Raji (cell line): ENCODE measurements around the gene CAMK2A.

Experiments
- POLR2A ChIP-seq: IDR thresholded peaks from 2 replicates; pipeline ENCODE4 v1.6.1; 2011; ENCODE audit warnings: low read depth, low read length, control low read depth; ENCODE audit not compliant: insufficient read depth

CAMK2A gene

DNA sequence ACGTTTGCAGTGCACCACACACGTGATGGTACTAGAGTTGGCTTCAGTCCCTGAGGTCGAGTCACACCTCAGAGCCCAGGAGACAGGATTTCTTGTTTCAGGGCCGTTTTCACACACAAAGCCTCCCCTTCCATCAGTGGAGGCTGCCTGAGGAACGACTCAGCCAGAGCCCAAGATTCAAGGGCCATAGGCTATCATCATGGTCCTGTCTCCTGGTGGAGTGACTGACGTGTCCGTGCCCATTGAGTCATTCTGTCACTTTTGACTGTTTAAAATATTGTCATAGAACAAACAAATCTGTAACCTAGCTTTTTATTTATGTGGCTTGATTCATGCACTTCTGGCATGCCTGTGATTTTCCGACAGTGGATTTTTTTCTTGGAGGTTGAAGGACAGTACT, 28.3 kb downstream of the CAMK2A start:
- no peak for TF ChIP-seq POLR2A

GRCh38 chr5:150258130-150258529, 31.4 kb downstream of the CAMK2A start:
- no peak for TF ChIP-seq POLR2A

DNA sequence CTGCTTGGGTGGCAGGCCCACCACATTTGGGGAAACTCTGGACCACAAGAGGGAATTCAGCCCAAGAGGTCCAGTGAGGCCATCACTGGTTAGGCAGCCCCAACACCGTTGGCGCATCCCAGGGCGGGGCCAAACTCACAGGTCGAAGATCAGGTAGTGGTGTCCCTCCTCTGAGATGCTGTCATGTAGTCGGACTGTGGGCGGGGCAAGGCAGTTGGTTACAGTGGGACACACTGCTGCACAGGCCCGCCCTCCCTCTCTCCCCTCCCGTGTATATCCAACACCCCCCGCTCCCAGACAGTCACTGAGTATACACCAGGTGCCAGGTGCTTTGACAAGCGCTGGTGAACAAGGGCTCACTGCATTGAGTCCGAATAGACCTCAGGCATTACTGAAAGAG, 32.1 kb downstream of the CAMK2A start:
- TF ChIP-seq POLR2A, result no peak

DNA sequence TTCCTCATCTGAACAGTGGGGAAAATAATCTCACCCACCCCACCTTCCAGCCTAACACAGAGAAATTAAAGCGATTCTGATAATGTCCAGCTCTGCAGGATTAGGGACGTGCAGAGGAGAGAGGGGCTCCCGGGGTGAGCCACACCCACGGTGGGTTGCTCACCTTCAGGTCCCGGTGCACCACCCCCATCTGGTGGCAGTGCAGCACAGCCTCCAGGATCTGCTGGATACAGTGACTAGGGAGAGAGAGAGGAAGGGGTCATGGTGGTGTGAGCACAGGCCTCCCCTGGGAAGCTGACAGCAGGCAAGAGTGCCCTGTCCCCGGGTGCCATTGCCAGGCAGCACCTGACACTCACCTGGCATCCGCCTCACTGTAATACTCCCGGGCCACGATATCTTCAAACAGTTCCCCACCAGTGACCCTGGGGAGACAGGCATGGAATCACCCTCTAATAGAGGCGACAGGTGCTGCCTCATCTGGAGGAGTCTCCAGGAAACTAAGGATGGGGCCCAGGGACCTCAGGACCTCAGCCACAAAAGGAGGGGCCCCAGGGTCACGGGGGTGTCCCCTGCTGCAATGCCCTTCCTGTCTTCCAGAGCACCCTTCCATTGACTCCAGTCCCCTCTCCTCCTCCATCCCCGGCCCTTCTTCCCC, 33.0 kb downstream of the CAMK2A start:
- TF ChIP-seq POLR2A, result no peak

GRCh38 chr5:150255659-150256409, 33.7 kb downstream of the CAMK2A start:
- no peak for TF ChIP-seq POLR2A

- TF ChIP-seq POLR2A, result no peak
Measured at GRCh38 chr5:150254774-150255173, 34.8 kb downstream of the CAMK2A start.

DNA sequence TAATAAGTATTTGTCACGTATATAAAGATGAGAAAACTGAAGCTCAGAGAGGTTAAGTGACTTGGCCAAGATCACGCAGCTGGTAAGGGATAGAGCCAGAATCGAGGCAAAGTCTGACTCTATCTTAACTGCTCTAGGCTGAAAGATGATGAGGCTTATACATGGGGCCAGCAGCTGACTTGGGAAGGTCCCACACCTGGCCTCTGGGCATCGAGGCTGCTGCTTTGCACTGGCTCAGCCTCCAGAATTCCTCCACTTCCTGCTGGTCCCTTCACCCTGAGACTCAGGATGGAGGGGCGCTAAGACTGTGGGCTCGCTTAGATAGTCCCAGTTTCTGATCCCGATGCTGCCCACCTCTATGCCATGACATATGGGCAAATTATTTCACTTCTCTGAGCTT, 35.2 kb downstream of the CAMK2A start:
- no peak for TF ChIP-seq POLR2A

DNA sequence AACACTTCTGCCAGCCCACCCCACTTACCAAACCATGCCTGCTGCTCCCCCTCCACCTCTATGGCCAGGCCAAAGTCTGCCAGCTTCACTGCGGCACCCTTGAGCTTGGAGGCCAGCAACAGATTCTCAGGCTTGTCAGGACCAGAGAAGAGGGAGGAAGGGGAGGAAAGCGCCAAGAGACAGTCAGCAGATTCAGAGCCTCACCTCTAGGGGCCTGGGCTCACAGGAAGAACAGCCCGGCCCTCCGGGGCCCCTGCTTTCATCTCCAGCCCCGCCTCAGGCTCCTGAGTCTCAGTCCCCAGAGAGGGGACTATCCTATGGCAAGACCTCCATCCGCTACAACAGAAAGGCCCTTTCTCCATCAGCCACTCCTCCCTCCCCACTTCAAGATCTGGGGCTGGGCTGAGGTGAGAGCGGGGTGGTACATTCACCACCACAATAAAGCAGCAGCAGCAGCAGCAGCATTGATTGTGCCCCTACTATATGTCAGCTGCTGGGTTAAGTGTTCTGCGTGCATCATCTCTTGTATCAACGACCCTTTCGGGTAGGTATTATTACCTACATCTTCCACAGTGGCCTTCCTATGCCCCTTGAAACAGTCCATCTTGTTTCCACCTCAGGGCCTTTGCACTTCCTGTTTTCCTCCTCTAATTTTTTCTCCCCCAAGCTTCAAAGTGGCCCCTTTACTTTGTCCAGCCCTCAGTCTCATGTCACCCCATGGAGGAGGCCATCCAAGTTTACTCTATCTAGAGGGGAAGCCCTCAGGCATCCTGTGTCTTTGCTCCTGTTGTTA, 36.0 kb downstream of the CAMK2A start:
- no peak for TF ChIP-seq POLR2A

DNA sequence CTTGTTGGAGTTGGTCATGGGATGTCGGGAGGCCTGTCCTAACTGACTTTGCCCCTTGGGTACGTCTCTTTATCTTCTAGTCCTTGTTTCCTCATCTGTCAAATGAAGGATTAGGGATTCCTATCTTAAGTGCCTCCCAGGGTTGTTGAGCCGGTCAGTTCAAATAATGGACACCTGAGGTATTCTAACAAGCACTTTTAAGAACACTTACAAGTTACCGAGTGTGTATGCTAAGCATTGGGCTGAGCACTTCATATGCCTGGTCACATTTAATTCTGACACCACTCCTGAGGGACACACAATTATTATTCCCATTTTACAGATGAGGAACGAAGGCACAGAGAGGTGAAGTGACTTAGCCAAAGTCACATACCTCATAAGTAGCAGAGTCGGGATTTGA, 37.1 kb downstream of the CAMK2A start:
- no peak for TF ChIP-seq POLR2A

- no peak for TF ChIP-seq POLR2A
Measured at GRCh38 chr5:150251504-150251903, 38.1 kb downstream of the CAMK2A start.

GRCh38 chr5:150249744-150250143, 39.8 kb downstream of the CAMK2A start:
- no peak for TF ChIP-seq POLR2A

- TF ChIP-seq POLR2A, result no peak
Measured at GRCh38 chr5:150248946-150249345, 40.6 kb downstream of the CAMK2A start.

- no peak for TF ChIP-seq POLR2A
Measured at GRCh38 chr5:150247726-150248125, 41.8 kb downstream of the CAMK2A start.

DNA sequence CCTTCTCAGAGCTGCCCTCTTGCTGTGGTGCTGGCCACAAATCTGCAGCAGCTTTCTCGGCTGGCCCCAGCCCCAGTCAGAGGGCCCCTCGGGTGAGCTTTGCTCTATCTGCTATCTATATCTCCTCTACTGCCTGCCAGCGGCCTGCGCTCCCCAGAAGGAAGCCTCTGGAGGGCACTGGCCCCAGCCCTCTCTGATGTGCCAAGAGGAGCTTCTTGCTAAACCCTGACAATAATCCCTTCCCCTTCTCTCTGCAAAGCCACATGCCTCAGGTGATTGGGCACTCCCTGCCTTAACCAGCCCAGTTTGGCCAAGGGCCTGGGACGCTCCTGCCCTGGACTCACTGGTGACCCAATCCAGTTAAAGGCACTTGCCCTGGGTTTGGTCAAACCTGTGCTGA, 42.7 kb downstream of the CAMK2A start:
- no peak for TF ChIP-seq POLR2A

GRCh38 chr5:150246429-150246828, 43.1 kb downstream of the CAMK2A start:
- TF ChIP-seq POLR2A, result no peak

GRCh38 chr5:150245808-150246207, 43.8 kb downstream of the CAMK2A start:
- TF ChIP-seq POLR2A, result no peak

GRCh38 chr5:150245111-150245789, 44.3 kb downstream of the CAMK2A start:
- no peak for TF ChIP-seq POLR2A
